ENCODE data around the gene CAMTA1.

GRCh38 chr1:7543718-7544090, 758.5 kb downstream of the CAMTA1 start:
- no peak for TF ChIP-seq CTCF (IDR thresholded peaks at IDR 0.05; ENCODE audit: low read length)
- TF ChIP-seq EZH2 (optimal IDR thresholded peaks at IDR 0.05; ENCODE audit: low read depth, low read length): no peak
- TF ChIP-seq EZH2phosphoT487 (IDR thresholded peaks at IDR 0.05; ENCODE audit: low read length): no peak
